Natural killer cell (primary cell): ENCODE measurements around the gene KCNK17. TPM values are rescaled to one million over a fixed set of nuclear protein-coding genes. Genes with fewer than 3 reads are reported as not detected.
A peak's percentile ranks its signal among the peaks of the same experiment; 100 is the strongest.

ENCODE experiments used
- ATAC-seq, 3 donors: fragments of 150-1000 bp in 2 of 3; fragments of 200-7000 bp in 1 of 3; cut with Tn5 transposase; 1 replicate in 1 of 3; 2 replicates in 2 of 3; pipeline ENCODE4 v1.10.0; 2021; ENCODE audit warnings: mild to moderate bottlenecking in 2 of 3, moderate library complexity in 2 of 3
- DNase-seq, 2 donors: peaks; one replicate each; pipeline versions ENCODE4 v3.0.0 to v3.0.0-alpha.2; 2013 to 2021; ENCODE audit warnings: mixed read lengths in 1 of 2
- H3K27ac ChIP-seq: one replicate; pipeline ENCODE4 v1.5.1; 2013; ENCODE audit warnings: mild to moderate bottlenecking, low read length
- H3K27me3 ChIP-seq: one replicate; pipeline ENCODE4 v1.6.1; 2013; ENCODE audit warnings: low read length; ENCODE audit not compliant: control insufficient read depth, insufficient read depth
- H3K36me3 ChIP-seq: one replicate; pipeline ENCODE4 v1.6.1; 2013; ENCODE audit warnings: low read length; ENCODE audit not compliant: control insufficient read depth, insufficient read depth
- H3K4me1 ChIP-seq: one replicate; pipeline ENCODE4 v1.6.1; 2013; ENCODE audit warnings: low read length; ENCODE audit not compliant: control insufficient read depth, insufficient read depth
- H3K4me3 ChIP-seq: one replicate; pipeline ENCODE4 v1.5.1; 2013; ENCODE audit warnings: low read length
- H3K9me3 ChIP-seq: one replicate; pipeline ENCODE4 v1.6.1; 2013; ENCODE audit warnings: low read length; ENCODE audit not compliant: control insufficient read depth, insufficient read depth
- H3K27ac Mint-ChIP-seq, 2 donors: one replicate each; pipeline ENCODE4 v1.8.0; 2022; ENCODE audit warnings: mild to moderate bottlenecking in 2 of 2, mixed read lengths in 2 of 2, moderate library complexity in 1 of 2
- H3K27me3 Mint-ChIP-seq, 2 donors: one replicate each; pipeline ENCODE4 v1.8.0; 2022; ENCODE audit warnings: low read depth in 2 of 2, mixed read lengths in 2 of 2
- H3K36me3 Mint-ChIP-seq: one replicate; pipeline ENCODE4 v1.8.0; 2022; ENCODE audit warnings: mixed read lengths
- H3K4me1 Mint-ChIP-seq, 2 donors: one replicate each; pipeline ENCODE4 v1.8.0; 2022; ENCODE audit warnings: mixed read lengths in 2 of 2
- H3K4me3 Mint-ChIP-seq: one replicate; pipeline ENCODE4 v1.8.0; 2022; ENCODE audit warnings: mild to moderate bottlenecking, moderate library complexity, mixed read lengths
- H3K9me3 Mint-ChIP-seq, 2 donors: one replicate each; pipeline ENCODE4 v1.8.0; 2022; ENCODE audit warnings: mixed read lengths in 2 of 2
- CTCF ChIP-seq: fragments of 200-600 bp; IDR thresholded peaks from one replicate; pipeline ENCODE4 v1.8.0; 2022; ENCODE audit warnings: antibody characterized with exemption
- WGBS: methylation state at CpG from one replicate; pipeline ENCODE4 v1.1.7; 2013; ENCODE audit warnings: missing lambda C conversion rate; ENCODE audit not compliant: insufficient coverage; 5-methylcytosine and 5-hydroxymethylcytosine counted together
- intact Hi-C: fragments of 100-400 bp; cut with micrococcal nuclease; formaldehyde crosslinking; loops from one replicate; pipeline ENCODE4 v1.14.2; 2022
- total RNA-seq, 4 donors: library from RNA; stranded (reverse); fragments of 120-200 nt in 1 of 4; gene quantifications; one replicate each; pipeline versions ENCODE4 v1.2.3 to v1.2.4, GENCODE V29; 2013 to 2022

KCNK17 gene
- total RNA-seq, 3 donors from 2014 or later (not counting 1 experiment from before 2014, with no cell fraction given), result 0.24 TPM; not detected in 2

- intact Hi-C loops, result no loop called here
Observed at GRCh38 chr6:39330057-39330456, 15.8 kb upstream of the KCNK17 start.

GRCh38 chr6:39328066-39328465 lies 13.8 kb upstream of the KCNK17 start:
- Mint-ChIP-seq H3K4me3 (no peak overlapping the region), H3K9me3 (no peaks in the 10 kb centered on the region), H3K27ac (no peak overlapping the region), H3K4me1 (peaks cover 5 to 9% of the 10 kb centered on the region in 2 donors), H3K27me3 (peaks cover 0 to 12% of the 10 kb centered on the region in 2 donors), H3K36me3 (no peaks in the 10 kb centered on the region)
- H3K27ac ChIP-seq, result no peak overlapping the region
- intact Hi-C loops, result no loop called here
- H3K9me3 ChIP-seq, result no peaks in the 10 kb centered on the region
- no peak for DNase-seq
- H3K36me3 ChIP-seq, result no peaks in the 10 kb centered on the region
- H3K27me3 ChIP-seq, result no peaks in the 10 kb centered on the region
- H3K4me1 ChIP-seq, result peaks cover 4% of the 10 kb centered on the region
- 93% methylated on average over 12 of the region's 12 CpGs for WGBS
- no peak for ATAC-seq
- TF ChIP-seq CTCF, result no peak
- H3K4me3 ChIP-seq, result no peak overlapping the region

More at GRCh38 chr6:39330057-39330456, 15.8 kb upstream of the KCNK17 start:
- H3K4me1 ChIP-seq, result peaks cover 8% of the 10 kb centered on the region
- H3K4me3 ChIP-seq, result no peak overlapping the region
- H3K27me3 Mint-ChIP-seq, result peaks cover 0 to 12% of the 10 kb centered on the region in 2 donors
- H3K4me1 Mint-ChIP-seq, result peaks cover 10 to 11% of the 10 kb centered on the region in 2 donors
- no peaks in the 10 kb centered on the region for H3K36me3 ChIP-seq
- no peak overlapping the region for H3K27ac Mint-ChIP-seq
- no peaks in the 10 kb centered on the region for H3K9me3 ChIP-seq
- WGBS, result 80% methylated on average over 3 of the region's 3 CpGs
- H3K27me3 ChIP-seq, result no peaks in the 10 kb centered on the region
- no peak overlapping the region for H3K27ac ChIP-seq
- no peak for TF ChIP-seq CTCF
- no peaks in the 10 kb centered on the region for H3K36me3 Mint-ChIP-seq
- ATAC-seq (no peak), DNase-seq (peak in 1 of 2 donors; percentile 14)
- no peaks in the 10 kb centered on the region for H3K9me3 Mint-ChIP-seq
- no peak overlapping the region for H3K4me3 Mint-ChIP-seq

- H3K36me3 Mint-ChIP-seq, result no peaks in the 10 kb centered on the region
- Histone ChIP-seq H3K27me3 (no peaks in the 10 kb centered on the region), H3K36me3 (no peaks in the 10 kb centered on the region), H3K27ac (no peak overlapping the region), H3K4me3 (no peak overlapping the region), H3K9me3 (no peaks in the 10 kb centered on the region), H3K4me1 (peaks cover 4% of the 10 kb centered on the region)
- H3K27ac Mint-ChIP-seq, result no peak overlapping the region
- intact Hi-C loops, result no loop called here
- no peak overlapping the region for H3K4me3 Mint-ChIP-seq
- no peaks in the 10 kb centered on the region for H3K9me3 Mint-ChIP-seq
- H3K4me1 Mint-ChIP-seq, result peaks cover 0 to 9% of the 10 kb centered on the region in 2 donors
- ATAC-seq, result no peak
- WGBS, result 80% methylated on average over 4 of the region's 5 CpGs
- DNase-seq, result no peak
- no peak for TF ChIP-seq CTCF
- peaks cover 0 to 7% of the 10 kb centered on the region in 2 donors for H3K27me3 Mint-ChIP-seq
Observed at GRCh38 chr6:39327507-39327906, 13.3 kb upstream of the KCNK17 start.

- no peak within 1 kb of the TSS for H3K27ac ChIP-seq
- no peaks in the 10 kb centered on the region for H3K9me3 ChIP-seq
- Mint-ChIP-seq H3K36me3 (no peaks in the 10 kb centered on the region), H3K9me3 (no peaks in the 10 kb centered on the region), H3K4me1 (peaks cover 0 to 12% of the 10 kb centered on the region in 2 donors), H3K4me3 (no peak within 1 kb of the TSS), H3K27ac (no peak within 1 kb of the TSS), H3K27me3 (peaks cover 0 to 6% of the 10 kb centered on the region in 2 donors)
- H3K36me3 ChIP-seq, result no peaks in the 10 kb centered on the region
- H3K4me3 ChIP-seq, result no peak within 1 kb of the TSS
- TF ChIP-seq CTCF, result no peak
- no peak for ATAC-seq
- 86% methylated on average over 11 of the region's 11 CpGs for WGBS
- intact Hi-C loops, result no loop called here
- H3K27me3 ChIP-seq, result no peaks in the 10 kb centered on the region
- no peak for DNase-seq
- no peaks in the 10 kb centered on the region for H3K4me1 ChIP-seq
Observed at GRCh38 chr6:39322306-39322850, 8.2 kb upstream of the KCNK17 start, which contains the start of gene KCNK16. TSS of gene KCNK16 (minus strand) at chr6:39322702. CDS start at chr6:39322540, 162 bp downstream.
